GM21528 (cell line): ENCODE data around the gene ELFN1.

ENCODE experiments used
- ATAC-seq: cut with Tn5 transposase; IDR thresholded peaks from one replicate; pipeline ENCODE4 v1.9.1; 2021; ENCODE audit warnings: mild to moderate bottlenecking, moderate library complexity; ENCODE audit not compliant: unreplicated experiment, low FRiP score

Gene ELFN1

DNA sequence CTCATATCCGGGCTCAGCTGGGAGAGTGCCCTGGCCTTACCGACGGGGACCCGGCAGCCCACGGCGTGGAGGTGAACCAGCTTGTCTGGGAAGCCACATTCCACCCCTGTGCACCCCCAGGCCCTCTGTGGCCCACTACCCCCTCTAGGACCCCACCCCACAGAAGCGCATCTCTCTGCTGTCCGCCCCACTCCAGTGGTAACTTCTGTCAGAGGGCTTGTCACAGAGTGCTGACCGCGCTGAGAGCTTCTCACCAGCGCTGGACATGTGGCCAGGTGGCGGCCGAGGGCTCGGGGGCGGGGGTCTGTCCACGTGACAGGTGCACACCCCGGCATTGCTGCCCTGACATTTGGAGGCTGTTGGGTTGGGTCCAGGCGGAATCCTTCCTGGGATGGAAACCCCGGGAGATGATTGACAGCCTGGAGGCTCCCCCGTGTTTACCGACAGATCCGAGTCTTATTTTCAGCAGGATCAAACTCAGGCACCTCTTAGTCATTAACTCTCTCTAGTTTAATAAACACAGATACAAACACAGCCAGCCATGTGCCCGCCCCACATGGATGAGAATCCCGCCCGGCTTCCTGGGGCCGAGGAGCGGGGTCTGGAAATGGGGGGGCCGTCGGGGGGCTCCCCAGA, 5.1 kb downstream of the ELFN1 start:
- no peak for ATAC-seq

DNA sequence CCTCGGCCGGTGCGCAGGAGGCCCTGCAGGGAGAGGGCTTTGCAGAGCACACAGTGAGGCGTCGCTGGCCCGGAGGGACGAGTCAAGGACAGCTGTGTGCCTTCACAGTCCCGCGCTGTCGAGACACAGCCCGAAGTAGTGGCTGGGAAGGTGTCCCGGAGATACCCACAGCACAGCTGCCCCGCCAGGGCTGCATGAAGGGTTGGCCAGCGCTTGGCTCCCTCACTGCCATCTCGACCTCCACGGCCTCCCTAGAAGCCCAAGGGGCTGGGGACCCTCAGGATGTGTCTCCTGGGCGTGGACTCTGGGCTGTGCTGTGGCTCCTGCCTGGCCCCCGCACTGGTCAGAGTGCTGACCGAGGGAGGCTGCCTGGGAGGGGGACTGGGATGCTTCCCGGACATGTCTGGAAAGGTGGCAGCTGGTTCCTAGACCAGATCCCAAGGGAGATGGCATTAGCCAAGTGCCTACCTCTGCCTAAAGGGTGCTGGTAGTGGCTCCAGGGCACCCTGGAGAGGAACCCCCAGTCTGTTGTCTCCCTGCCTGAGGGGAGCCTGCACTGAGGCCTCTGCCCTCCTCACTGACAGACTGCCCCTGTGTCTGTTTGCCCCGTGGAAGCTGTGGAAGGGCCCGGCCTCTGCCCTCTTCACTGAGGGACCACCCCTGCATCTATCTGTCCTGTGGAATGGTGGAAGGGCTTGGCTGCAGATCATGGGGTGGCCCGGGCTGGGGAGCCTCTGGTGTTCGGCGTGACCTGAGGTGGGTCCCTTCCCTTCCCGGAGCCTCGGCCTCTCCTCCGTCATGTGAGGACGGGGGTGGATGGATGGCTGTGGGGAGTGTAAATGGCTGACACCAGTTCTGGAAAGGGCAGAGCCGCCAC, 5.8 kb downstream of the ELFN1 start:
- no peak for ATAC-seq

DNA sequence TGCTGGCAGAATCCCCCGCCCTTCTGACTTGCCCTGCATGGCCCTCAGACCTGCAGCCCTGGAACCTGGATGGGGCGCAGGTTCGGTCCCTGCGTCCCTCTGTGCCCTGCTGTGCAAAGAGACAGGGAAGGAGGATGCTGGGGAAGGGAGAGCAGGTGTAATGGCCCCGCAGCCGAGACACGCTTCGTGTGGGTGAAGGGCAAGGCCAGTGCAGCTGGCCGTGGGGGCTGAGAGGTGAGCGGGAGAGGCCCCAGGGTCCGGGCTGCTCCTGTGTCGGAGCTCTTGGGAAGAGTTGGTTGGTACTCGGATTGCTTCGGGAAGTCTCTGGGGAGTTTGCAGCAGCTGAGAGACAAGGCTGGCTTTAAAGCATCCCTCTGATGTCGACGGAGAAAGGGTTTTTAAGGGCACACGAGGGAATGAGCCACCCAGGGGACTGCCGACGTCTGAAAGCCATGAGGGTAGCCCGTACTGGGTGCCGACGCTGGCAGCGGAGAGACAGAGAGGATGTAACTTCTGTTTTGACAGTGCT, 6.5 kb downstream of the ELFN1 start:
- no peak for ATAC-seq

DNA sequence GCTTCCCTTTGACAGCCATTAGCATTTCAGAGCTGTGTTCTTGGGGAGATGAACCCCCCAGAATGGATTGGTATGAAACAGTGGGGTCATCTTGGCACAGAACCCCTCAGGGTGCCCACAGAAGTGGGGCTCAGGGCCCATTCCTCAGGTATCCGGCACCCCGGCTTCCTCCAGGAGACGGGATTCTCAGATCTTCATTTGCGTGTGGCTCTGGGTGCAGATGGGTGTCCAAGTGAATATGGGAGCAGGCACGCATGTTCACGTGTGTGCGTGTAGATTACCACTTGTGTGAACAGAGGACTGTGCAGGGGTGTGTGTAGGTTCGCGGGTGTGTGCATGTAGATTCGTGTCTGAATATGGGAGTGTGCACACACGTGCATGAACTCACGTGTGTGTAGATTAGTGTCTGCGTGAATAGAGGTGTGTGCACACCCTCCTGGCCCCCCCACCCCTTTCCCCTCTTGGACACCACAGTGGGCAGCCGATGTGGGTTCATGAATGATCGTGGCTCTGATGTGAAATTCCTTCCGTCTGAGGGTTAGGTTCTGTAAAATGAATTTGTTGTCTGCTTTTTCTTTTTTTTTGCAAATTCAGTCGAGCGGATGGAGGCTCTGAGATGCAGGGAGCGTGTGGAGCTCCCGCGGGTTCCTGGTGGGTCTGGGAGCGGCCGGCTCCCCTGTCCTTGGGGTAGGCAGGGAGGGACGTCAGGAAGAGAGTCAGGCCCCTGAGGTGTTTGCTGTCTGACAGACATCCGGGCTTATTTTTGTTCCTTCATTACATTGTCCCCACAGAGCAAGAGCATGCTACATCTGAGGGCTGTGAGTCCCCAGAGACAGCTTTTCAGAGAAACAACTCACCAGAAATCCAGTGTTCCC, 7.4 kb downstream of the ELFN1 start:
- no peak for ATAC-seq

DNA sequence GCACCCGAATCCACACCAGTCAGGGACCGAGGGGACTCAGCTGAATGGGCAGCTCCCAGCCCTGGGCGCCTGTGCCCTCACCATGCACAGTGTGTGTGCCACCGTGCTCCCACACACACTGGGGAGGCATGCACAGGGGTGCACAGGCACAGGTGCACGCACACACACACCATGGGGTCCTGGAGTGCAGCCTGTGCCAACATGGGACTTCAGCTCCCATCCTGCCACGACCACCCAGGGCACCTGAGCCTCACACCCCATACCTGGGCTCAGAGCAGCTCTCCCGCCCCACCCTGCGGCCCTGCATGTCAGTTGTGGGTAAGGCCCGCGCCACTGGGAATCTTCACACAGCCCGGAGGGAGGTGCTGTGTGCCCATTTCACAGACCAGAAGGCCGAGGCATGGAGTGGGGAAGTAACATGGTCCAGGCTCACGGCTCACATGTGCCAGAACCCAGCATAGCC, 8.0 kb downstream of the ELFN1 start:
- no peak for ATAC-seq

DNA sequence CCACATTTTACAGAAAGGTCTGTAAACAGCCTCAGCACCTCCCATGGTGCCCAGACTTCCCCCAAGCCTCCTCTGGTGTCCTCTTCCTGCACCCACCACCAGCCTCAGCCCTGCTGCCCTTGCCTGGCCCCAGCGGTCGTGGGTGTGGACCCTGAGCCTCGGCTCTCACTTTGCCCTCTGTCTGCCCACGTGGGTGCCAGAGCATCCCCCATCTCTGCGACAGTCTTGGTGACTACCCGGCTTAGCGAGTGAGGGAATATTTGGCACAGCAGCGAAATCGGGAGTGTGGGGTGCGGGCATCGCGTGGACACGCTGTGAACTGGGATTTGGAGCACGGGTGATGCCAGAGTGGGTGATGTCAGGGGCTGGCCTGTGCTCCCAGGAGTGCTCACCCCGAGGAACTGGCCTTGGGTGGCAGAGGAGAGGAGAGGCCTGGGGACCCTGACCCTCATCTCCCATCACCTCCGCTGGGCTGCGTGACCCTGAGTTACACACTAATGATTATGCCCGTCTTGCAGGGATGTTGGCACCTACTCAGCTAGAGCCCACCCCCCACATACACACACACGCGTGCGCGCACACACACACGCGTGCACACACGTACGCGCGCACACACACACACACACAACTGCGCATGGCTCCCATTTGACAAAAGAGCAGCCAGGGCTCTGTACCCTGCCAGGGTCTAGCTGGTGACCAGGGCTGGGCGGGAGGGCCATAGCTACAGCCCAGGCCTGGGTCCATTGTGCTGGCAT, 8.7 kb downstream of the ELFN1 start:
- ATAC-seq = no peak

DNA sequence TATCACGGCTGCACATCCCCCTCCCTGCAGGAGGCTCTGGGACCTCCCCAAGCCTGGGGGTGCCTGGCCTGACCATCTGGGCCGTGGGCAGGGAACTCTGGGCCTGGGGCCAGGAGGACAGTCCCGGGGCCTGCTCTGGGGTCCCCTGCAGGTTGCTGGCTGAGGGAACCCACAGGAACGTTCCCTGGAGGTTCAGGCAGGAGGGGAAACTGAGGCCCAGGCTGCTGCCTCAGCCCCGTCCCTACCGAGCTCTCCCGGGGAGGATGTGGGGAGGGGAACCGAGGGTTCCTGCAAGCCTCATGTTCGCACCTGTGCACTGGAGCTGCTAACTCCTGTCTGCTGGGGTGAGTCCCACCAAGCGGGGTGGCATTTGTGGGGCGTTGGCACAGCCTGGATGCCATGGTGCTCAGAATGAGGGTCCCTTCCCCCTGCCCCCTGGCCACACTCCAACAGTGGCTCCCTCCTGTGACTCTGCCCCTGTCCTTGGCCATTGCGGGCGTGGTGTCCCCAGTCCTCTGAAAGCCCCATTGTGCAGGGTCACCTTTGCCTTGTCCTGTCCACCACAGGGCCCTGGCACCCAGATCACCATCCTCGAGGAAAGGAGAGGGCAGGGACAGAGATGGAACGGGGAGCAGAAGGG, 9.4 kb downstream of the ELFN1 start:
- ATAC-seq = no peak

DNA sequence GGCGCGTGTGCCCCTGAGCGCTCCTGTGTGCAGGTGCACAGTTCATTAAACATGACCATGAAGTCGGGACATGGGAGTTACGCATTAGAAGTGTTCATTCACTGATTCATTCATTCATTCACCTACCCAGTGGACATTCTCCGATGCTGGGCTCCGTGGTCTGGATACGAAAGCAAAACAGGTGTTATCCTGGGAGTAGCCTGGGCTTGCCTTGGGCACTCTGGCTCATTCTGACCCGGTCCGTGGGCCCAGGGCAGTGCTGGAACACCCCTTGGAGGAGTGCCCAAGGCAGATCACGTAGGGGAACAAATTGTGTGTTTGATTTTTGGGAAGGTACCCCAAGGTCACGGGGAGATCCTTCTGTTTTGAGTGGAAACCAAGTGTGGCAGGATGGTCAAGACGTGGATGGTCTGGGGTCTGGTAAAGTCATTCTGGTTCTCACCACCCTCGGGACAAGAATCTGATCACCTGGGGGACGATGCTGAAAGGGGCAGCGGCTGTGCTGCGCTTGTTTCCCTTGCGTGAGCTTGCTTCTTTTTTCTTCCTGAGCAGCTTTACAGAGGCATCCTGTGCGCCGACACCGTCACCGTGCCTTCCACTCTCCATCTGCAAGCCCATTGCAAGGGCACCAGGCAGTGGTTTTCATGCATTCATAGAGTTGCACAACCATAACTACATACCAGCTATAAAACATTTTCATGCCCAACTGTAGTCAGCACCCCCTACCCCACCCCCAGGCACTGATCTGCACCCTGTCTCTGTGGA, 10.1 kb downstream of the ELFN1 start:
- ATAC-seq = no peak

DNA sequence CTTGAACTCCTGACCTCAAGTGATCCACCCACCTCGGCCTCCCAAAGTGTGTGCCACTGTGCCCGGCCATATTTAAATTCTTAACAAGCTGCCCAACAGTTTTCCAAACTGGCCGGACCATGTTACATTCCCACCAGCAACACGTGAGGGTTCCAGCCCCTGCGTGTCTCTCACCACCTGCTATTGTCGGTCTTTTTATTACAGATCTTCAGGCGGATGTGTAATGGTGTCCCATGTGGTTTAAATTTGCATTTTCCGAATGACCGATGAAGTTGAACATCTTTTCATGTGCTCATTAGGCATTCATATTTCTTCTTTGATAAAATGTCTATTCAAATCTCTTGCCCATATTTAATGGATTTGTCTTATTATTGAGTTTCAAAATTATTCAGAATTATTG, 11.5 kb downstream of the ELFN1 start:
- ATAC-seq = no peak

DNA sequence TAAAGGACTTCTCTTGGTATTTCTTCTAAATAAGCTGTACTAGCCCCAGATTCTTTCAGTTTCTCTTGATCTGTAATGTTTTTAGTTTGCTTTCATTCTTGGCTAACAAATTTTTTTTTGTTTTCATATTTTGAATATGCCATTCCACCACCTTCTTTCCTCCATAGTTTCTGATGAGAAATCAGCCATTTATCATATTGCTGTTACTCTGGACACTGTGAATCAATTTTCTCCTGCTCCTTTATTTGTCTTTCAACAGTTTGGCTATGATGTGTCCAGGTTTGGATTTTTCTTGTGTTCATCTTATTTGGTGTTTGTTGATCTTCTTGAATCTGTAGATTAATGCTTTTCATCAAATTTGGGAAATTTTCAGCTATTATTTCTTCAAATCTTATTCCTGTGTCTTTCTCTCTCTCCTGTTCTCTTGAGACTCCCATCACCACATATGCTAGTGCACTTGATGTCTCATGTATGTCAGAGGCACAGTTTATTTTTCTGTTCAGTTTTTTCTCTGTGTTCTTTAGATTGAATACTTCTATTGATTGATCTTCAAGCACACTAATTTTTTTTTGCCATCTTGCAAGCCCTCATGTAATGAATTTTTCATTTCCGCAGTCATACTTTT, 15.0 kb downstream of the ELFN1 start:
- no peak for ATAC-seq

DNA sequence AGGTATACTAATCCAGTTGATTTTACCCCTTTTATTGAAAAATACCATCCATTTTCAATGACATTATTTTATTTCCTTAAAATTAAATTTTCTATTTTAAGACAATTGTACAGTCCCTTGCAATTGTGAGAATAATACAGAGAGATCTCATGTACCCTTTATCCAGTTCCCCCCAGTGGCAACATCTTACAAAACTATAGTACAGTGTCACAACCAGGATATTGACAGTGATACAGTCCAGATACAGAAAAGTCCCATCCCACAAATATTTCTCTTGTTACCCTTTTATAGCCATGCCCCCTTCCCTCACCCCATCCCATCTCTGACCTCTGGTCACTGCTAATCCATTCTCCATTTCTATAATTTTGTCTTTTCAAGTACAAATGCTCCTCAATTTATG, 18.5 kb downstream of the ELFN1 start:
- no peak for ATAC-seq

DNA sequence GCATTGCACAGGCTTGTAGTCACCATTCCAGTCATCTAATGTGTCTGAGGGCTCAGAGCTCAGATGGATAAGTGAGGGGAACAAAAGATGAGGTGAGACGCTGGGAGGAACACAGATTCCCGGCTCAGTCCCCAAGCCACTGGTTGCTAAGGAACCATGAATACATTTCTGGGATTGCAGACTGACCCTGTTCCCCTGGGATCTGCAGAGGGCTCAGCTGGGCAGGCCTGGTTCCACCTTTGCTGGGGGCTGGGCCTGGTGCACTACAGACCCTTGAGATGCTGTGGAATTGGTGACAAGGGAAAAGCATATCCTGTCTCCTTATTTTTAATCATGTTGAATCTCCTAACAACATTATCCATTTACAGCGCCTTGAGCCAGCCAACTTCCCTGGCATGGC, 19.2 kb downstream of the ELFN1 start:
- ATAC-seq = no peak

DNA sequence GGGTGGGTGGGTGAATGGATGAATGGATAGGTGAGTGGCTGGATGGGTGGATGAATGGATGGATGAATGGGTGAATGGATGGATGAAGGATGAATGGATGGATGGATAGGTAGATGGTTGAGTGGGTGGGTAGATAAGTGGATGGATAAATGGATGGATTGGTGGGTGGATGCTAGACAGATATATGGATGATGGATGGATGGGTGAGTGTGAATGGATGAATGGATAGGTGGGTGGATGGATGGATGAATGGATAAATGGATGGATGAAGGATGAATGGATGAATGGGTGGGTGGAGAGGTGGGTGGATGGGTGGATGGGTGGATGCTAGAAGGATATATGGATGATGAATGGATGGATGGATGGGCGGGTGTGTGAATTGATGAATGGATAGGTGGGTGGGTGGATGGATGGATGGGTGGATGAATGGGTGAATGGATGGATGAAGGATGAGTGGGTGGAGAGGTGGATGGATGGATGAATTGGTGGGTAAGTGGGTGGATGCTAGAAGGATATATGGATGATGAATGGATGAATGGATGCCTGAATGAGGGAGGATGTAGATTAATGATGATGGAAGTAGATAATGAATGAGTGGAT, 20.4 kb downstream of the ELFN1 start:
- no peak for ATAC-seq

DNA sequence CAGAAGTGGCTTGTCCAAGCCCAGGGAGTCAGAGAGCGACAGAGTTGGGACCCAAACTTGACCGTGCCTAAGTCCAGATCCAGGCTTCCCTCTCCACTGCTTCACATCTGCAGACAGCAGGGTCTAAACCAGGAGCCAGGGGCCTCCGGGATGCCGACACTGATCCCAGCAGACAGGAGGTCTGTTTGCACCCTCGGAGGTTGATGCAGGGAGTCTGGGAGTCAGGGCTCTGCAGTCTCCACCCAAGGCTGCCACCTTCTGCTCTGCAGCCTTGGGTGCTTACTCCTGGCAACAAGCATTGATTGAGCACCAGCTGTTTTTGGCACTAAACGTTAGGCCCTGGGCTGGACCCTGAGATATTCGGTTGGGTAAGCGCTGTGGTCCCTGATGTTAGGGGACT, 21.0 kb downstream of the ELFN1 start:
- no peak for ATAC-seq

DNA sequence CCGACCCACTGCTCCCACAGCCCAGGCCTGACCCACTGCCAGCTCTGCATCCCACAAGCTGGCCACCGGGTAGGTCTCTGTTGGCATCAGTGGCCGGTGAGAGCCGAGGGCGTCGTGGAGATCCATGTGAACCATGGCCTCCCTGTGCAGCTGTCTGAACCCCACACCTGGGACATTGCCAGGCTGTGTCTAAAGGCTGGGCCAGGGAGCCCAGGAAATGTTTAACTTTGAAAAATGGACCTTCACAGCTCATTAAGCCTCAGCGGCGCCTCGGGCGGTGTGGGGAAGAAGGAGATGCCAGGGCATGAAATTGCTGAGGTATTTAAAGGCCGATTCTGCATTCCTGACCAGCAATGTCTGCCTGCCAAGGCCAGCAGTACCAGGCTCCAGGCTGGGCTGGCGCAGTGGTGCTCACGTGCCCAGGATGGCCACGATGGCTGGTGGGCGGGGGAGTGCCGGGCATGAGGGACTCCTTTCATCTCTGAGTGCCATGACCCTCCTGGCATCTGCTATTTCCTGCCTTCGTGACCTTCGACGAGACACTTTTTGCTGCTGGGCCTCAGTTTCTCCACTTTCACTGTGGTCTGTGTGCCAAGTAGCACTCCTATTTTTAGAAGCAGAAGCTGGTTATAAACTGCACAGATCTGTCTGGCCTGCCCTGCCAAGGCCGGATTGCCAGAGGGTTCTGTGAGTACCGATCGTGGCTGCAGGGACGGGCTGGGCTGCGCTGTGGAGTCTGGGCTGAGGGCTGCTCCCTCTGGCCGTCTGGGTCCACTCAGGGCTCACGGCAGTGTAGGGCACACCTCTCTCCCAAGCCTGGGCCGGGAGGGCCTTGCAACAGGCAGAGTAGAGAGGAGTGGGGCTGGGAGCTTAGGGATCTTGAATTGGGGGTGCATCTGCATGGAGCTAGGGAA, 21.8 kb downstream of the ELFN1 start:
- ATAC-seq = no peak

DNA sequence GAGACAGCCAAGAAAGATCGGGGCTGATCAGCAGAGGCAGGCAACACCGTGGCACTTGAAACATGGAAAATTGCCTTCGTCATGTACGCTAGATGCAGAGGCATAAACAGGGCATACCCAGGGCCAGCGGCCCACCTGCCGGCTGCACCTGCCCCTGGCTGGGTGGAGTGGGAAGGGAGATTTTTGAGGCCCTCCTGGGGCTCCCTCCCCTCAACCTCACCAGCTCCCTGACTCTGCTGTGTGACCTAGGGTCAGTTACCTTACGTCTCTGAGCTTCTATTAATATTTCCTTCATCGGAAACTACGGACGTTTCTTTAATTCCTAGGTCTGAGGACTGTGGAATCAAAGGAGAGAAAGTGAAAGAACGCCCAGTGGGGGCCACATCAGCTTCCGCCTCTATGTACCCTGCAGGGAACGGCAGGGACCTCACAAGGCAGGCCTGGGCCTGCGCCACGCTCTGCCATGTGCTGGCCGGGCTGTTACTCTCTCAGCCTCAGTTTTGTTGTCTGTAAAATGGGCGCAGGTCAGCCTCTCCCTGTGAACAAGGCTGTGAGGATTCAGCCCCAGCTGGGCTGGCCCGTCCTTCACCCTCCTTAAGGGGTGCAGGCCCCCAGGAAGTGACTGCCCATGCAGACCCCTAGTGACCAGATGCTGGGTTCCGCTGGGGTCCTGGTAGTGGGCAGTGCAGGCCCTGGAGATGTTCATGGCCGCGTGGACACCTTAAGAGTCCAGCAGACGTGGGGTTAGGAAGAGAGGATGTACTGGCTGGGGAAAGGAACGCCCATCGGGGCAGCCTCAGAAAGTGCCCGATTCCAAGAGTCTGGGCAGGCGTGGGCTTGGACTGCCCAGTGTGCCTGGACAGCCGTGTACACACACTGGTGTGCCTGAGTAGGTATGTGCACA, 22.7 kb downstream of the ELFN1 start:
- no peak for ATAC-seq
